NCI-H146 (cell line): ENCODE measurements around the gene LRP8.

ENCODE experiments used
- DNase-seq: peaks from one replicate; lab custom pipeline; 2025; lab: John Stamatoyannopoulos, UW

The LRP8 gene

GRCh38 chr1:53328009-53328461 is at the start of gene LRP8:
LRP8 (minus strand) TSS chr1:53328070; CDS start chr1:53327912, 158 bp downstream.
- peak; percentile 76 for DNase-seq

DNA sequence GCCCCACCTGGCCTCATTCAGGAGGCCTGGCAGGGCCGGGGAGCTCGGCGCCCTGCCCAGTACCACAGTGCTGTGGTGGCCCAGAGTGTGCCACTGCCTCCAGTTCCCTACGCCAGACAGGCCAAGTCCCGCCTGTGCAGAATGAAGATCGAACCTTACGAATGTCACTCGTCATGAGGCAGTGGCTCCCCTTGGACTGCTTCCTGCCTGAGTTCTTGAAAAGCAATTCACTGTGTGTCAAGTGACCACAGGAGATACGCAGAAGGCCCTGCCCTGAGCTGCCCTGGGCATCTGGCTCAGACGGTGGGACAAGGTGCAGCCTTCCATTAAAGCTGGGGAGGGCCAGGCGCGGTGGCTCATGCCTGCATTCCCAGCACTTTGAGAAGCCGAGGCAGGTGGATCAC is 49.6 kb upstream of the LRP8 start:
- DNase-seq, result no peak

- DNase-seq, result no peak
These were observed 49.0 kb upstream of the LRP8 start for GRCh38 chr1:53376742-53377437.

DNA sequence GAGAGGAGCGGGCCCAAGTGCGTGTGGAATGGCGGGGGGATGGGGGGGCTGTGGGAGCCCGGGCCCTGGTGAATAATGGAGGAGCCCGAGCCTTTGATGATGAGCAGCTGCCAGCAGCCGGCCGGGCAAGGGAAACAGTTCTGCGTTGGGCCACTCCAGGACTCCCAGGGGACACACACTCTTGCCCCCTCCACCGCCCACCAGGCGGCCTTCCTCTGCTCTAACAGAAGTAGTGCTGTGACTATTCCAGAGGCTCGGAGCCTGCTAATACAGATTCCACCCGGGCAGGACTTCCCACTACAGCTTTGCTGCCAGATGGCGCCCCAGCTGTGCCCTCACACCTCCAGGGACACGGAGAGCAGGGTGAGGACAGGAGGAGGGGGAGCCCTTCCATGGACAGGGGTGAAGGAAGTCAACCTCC is 48.2 kb upstream of the LRP8 start:
- DNase-seq, result no peak

GRCh38 chr1:53375440-53375839 is 47.6 kb upstream of the LRP8 start:
- no peak for DNase-seq

GRCh38 chr1:53373246-53373645 is 45.4 kb upstream of the LRP8 start:
- no peak for DNase-seq

GRCh38 chr1:53372501-53372951 is 44.7 kb upstream of the LRP8 start:
- no peak for DNase-seq

GRCh38 chr1:53371851-53372250 is 44.0 kb upstream of the LRP8 start:
- no peak for DNase-seq

DNA sequence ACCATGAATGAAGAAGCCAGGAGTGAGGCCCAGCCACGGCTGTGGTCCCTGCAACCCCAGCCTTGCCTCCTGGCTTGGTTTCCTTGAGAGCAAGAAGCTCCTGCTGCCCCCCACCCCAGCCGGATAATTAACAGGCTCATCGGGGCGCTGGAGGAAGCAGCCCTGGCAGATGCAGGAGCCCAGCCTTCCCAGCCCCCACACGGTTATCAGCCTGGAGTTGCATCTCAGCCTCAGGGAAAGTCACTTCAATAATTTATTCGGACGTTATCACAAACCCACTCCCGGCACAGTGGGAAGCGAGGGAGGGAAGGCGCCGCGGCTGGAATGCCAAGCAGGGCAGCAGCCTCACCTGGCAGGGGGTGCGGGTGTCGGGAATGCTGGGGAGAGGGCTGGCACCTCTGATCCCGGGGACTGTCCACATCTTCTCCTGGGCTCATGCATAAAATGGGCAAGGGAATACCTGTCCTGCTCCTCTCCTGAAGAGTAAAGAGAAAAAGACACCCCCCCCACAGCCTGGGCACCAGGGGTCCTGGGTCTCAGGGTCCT is 43.3 kb upstream of the LRP8 start:
- peak; percentile 63 for DNase-seq

- DNase-seq, result no peak
These were observed 42.6 kb upstream of the LRP8 start for GRCh38 chr1:53370369-53370961.

- no peak for DNase-seq
These were observed 41.9 kb upstream of the LRP8 start for GRCh38 chr1:53369761-53370160.

DNA sequence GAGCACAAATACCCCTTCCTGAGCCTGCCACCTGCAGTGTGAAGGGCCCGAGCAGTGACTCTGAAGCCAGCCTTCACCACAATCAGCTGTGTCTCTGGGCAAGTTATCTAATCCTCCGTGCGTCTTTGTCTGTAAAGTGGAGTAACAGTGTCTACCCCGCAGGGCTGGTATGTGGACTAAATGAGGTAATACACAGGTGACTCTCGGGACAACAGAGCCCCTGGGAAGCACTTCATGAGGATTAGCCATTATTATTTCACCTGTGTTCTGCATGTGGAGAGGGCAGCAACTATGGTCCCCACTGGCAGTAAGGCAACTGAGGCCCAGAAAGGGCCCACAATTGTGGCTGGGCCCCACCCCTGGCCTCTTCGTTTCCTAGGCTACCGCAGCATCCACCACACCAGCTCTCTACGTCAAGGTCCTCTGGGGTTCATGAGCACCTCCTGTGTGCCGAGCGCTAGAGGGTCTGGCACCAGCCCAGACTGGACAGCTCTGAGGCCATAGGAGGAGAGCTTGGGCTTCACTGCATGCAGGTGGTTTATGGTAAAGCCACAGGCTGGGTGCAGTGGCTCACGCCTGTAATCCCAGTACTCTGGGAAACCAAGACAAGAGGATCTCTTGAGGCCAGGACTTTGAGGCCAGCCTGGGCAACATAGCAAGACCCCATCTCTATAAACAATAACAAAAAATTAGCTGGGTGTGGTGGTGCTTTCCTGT is 41.3 kb upstream of the LRP8 start:
- DNase-seq, result peak; percentile 40

DNA sequence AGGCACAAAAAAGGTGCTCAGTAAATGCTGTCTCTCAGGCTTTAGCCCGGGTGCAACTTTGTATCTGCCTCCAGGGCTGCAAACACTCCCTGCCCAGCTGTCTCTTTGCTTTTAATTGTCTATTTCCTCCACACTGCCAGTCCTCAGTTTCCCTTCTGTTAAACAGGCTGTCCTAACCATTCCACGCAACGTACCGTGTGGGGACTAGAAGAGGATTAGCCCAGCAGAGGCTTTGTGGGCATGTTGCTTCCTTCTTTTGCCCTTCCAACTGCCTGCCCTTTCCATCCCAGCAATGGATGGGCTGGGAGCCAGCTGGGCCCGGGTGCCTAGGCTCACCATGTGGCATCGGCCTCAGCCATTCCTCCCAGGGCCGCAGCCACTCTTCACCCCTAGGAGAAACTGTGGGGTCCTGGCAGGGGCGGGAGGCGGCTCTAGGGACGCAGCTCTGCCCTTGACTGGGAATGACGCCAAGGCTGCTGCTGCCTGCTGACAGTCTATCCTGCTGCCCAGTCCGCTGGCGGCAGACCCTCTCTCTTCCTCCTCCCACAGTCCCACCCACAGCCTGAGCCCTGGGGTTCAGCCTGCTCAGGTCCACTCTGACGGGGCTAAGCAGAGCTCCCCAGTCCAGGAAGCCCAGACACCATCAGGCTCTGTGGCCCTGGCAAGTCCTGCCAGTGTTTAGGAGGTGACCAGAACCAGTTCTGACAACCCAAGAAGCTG is 40.6 kb upstream of the LRP8 start:
- DNase-seq, result no peak

DNA sequence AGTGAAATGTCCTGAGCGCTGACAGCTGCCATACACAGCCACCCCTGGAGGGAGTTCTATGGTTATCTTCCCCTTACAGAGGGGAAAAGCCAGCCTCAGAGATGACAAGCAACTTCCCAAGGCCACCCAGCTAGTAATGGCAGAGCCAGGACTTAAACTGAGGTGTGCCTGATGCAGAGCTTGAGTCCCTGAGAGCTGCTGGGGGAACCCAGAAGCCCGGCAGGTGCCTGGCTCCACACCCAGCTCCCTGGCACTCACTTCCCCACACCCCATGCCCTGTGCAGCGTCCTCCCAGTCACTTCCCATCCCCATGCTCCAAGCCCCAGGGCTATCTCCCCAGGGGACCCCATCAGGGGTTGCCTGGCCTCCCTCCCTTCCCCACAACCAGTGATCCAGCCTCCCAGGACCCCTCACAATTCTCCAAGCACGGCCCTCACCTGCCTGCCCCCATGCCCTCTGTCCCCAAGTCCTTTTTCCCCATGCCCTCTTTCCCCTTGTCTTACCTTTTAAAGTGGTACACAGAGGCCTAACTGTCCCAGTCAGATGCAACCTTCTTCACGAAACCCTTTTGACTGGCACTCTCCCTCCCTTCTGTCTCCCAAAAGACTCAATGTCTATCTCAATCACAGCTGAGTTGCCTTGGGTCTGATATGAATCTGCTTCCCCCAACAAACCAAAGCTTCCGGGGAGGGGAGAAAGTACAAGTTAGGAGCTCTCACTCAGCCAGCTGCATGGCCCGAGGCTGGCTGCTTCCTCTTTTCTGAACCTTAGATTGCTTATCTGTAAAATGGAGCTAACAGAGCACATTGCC is 39.8 kb upstream of the LRP8 start:
- no peak for DNase-seq

DNA sequence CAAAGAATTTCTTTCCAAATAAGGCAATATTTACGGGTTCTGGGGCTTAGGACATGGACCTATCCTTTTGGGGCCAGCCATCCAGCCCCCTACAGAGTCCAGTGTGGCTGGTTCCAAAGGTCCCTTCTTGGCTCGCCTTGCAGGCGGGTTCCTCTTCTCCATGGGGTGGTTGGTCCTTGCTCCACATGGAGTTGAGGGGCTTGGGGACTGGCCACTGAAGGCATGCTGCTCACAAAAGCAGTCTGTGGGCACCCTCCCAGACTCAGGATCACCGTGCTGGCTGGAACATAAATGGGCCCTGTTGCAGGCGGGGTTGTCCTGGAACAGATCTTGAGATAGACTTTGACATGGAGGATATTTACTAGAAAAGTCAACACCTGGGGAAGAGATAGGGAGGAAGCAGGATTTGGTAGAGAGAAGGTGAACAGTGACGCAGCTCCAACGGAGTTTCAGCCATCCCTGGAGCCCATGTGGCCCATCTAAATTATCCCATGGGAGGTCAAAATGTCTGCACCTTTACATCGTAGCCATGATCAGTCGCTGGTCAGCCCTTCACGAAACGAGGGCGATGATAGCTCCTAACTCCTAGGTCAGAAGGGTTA is 39.1 kb upstream of the LRP8 start:
- DNase-seq, result no peak

DNA sequence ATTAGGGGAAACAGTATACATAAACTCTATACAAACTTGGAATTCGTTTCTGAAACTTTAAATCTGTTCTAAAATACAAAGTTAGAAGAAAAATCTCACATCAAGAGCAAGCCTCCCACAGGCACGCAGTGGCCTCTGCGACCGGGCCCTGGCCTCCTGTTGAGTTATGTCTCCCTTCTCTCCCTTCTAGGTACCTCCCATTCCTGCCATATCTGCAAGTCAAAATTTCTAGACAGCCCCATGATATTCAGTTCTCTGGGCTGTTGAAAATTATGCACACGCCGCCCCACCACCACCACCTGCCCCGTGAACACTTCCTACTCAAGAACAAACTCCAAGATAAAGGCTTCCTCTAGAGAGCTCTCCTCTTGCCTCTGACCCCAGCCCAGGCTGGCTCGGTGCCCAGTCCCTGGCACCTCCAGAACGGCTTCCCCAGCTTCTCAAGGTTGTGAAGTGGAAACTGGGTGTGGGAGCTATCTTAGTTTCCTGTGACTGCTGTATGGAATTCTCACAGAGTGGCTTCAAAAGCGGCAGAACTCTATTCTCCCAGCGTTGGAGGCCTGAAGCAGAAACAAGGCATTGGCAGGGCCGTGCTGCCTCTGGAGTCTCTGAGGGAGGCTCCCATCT is 37.7 kb upstream of the LRP8 start:
- DNase-seq, result no peak

- peak; percentile 14 for DNase-seq
These were observed 35.2 kb upstream of the LRP8 start for GRCh38 chr1:53362851-53363642.

DNA sequence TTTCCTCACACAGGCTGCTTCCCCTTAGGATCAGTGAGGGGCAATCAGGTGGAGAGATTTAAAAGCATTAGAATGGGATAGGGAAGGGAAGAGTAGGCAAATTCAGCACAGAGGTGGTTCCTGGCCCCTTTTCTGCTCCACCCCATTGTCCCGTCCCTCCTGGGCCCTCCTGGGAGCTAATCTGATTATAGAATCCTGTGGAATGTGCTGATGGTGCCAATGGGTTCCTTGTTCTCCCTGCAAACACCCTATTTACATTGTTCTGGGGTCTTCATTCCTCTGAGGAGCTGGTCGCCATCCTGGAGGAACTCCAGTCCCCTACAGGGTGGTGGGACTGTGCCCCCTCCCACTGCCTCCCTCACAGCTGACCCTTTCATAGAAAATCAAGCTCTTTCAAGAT is 34.4 kb upstream of the LRP8 start:
- DNase-seq, result no peak

DNA sequence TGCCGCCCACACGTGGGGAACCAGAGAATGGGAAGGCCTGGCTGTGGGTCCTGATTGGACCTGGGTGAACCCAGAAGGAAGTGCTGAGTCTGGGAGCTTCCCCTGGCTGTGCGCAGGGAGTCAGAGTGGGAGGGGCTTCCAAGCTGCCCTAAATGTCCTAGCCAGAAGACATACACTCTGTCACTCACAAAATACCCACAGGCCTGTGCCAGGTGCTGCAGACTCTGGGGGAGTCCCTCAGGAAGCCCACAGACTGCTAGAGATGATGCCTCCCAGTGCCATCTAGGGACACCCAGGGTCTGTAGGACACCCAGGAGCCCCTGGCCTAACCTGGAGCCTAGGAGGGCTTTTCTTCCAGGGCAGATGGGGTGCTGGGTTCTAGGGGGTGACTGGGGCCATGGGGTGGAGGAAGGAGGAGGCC is 33.7 kb upstream of the LRP8 start:
- no peak for DNase-seq

DNA sequence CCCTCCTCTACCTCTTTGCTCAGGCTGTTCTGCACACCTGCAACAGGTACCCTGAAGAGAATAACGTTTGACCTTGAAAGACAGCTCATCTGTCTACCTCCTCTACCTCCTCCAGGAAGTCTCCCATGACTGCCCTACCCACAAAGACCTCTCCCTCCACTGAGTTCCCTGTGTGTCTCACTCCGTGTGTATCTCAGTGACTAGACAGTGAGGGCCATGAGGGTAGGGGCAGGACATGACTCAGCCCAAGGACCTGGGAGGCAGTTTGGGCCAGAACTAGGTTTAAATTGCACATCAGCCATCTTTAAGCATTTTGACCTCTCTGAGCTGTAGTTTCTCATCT is 32.0 kb upstream of the LRP8 start:
- no peak for DNase-seq
